Prostate gland (tissue), 2 donors: ENCODE measurements around the gene EEF1AKMT3.

ENCODE experiments used
- CTCF ChIP-seq, 4 experiments: fragments of 200-600 bp in 2 of 4; fragments of 450-650 bp in 2 of 4; sonication (generic) in 2 of 4; IDR thresholded peaks; 1 replicate in 3 of 4; 2 replicates in 1 of 4; pipeline ENCODE4 v1.5.1; 2016 to 2019; ENCODE audit warnings: antibody characterized with exemption in 4 of 4, mild to moderate bottlenecking in 2 of 4, moderate library complexity in 2 of 4
- POLR2A ChIP-seq: fragments of 450-650 bp; IDR thresholded peaks from one replicate; pipeline ENCODE4 v1.6.1; 2016; ENCODE audit warnings: antibody characterized with exemption, mild to moderate bottlenecking
- POLR2AphosphoS5 ChIP-seq: sonication (generic); formaldehyde crosslinking; IDR thresholded peaks from one replicate; pipeline ENCODE4 v1.6.1; 2017; ENCODE audit warnings: antibody characterized with exemption

DNA sequence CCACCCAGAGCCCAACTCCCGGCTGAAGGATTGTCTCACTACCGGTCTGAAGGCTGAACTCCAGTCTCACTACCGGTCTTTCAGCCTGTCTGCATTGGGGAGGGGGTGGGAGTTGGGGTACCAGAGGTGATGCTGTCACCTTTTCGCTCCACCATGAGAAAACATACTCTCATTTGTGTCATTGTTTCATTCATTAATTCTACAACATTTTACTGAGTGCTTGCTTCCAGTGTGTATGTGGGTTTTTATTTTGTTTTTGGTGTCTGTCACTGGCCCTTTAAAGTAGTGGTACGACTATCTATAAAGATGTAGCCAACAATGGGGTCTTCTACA lies 19.8 kb upstream of the EEF1AKMT3 start:
- TF ChIP-seq POLR2A (no peak), CTCF (IDR thresholded peaks at IDR 0.05) (no peak), POLR2AphosphoS5 (no peak)
